ENCODE results near the gene DNMT1.

The DNMT1 gene

DNA sequence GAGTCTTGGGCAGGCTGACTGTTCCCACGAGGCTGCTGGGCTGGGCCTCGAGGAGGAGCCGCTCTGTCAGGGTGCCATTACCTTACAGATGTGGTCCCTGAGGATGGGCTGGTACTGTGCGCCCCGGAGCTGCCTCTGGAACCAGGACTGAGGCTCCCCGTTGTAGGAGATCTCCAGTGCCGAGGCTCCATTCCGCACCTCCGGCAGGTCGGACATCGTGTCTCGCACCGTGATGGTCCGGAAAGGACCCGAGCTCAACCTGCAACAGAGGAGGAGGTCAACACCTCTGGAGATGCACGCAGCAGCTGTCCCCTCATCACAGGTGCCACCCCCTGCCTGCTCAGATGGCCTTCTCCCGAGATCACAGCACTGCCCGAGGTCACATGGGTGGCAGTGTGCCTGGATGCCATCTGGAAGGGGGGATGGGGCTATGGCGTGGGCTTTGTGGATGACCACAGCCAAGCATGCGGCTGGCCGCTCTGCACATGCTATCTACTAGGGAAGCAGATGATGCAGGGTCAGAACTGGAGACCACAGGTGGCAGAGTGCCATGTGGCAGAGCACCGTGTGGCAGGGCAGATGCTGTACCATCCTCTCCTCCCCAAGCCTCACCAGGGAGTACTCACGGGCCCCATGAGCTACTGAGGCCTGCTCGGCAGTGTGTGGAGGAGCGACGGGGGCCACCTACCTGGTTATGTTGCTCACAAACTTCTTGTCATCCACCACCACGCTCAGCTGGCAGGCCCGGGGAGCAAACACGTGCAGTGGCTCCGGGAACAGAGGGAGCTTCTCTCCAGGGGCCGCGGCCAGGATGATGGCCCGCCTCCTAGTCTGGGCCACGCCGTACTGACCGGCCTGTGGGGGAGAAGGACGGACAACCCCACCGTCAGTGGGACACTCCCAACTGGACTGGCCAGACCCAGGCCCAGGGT is 56.7 kb downstream of the DNMT1 start:
- no peak for DNase-seq

DNA sequence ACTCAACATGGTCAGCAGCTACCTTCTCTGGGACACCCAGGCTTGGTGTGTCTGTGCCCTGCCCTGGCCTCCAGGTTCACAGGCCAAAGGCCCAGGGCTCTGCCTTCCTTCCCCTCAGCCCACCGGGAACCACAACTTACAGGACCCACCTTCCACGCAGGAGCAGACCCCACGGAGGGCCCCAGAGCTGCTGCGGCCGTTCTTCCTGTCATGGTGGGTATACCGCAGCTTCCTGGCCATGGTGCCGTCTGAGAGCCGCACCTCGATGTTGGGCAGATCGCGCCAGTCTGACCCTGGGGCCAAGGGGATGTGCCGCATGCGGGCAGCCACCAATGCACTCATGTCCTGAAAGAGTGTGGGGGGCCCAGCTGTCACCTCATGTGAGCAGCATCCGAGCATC is 57.8 kb downstream of the DNMT1 start:
- no peak for DNase-seq

DNA sequence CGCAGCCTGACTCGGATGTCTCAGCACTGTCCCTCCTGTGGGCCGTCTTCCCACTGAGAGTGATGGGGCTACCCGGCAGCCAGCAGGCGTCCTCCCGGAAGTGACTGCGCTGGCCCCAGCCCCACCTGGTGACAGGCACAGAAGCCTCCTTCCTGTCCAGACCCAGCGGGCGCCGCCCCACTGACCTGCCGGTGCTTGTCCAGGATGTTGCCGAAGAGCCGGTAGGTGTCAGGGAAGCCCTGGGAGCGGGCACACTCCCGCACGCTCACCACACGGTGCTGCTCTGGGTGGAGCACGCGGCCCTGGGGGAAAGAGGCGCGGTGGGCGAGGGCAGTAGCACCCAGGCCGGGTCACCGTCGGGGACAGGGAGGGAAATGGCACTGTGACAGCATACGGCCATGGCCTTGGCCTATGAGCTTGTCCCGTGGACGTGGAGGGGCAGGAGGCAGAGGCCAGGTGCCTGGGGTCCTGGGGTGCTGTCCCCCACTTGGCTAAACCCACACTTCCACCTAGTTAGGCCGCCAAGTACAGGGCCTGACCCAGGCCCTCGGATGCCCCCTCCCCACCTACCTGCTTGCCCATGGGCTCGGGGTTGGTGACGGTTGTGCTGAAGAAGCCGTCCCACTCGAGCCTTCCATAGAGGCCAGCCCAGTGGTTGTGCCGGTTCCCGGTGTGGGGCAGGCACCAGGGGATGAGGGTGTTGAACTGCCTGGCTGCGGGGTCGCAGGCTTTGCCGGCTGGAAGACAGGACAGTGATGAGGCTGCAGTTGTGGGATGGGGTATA is 59.0 kb downstream of the DNMT1 start:
- DNase-seq = no peak

DNA sequence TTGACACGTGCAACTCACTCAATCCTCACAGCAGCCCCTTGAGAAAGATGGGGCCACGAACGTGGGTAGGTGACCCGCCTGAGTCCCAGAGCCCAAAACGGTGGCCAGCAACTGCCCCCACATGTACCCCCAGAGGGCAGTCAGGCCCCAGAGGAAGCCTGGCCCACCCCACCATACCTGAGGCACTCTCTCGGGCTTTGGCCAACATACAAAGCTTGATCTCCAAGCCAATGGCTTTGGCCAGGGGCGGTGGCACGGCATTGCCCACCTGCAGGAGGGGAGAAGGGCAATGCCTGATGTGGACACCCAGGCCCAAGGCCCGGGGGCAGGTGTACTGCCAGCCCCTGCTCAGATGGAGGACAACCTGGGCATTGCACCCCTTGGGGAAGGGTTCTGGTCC is 60.7 kb downstream of the DNMT1 start:
- DNase-seq = no peak

DNA sequence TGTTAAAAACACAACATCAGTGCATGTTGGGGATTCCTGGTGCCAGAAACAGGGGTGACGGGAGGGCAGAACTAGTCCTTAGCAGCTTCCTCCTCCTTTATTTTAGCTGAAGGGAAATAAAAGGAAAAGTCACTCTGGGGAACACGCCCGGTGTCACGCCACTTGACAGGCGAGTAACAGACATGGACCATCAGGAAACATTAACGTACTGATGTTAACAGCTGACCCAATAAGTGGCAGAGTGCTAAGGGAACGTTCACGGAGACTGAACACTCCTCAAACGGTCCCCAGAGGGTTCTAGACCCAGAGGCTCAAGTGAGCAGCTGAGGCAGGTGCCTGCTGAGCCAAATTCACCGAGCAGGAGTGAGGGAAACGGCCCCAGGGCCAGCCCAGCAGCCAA is 61.2 kb downstream of the DNMT1 start:
- no peak for DNase-seq

DNA sequence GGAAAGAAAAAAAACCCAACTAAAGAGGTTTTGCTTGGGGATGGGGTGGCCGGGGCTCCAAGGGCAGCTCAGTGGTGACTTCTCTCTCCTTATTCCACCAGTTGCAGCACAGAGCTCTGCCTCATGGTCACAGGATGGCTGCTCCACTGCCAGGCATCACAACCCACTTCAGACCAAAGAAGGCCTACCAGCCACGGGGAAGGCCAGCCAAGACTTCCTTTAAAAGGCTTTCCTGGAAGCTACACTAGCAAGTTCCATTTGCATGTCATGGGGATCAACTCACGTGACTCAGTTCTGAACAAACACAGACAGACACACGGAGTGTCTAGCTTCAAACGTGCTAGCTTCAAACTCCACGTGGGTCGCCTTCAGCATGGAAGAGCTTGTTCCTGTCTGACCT is 61.8 kb downstream of the DNMT1 start:
- DNase-seq = no peak

DNA sequence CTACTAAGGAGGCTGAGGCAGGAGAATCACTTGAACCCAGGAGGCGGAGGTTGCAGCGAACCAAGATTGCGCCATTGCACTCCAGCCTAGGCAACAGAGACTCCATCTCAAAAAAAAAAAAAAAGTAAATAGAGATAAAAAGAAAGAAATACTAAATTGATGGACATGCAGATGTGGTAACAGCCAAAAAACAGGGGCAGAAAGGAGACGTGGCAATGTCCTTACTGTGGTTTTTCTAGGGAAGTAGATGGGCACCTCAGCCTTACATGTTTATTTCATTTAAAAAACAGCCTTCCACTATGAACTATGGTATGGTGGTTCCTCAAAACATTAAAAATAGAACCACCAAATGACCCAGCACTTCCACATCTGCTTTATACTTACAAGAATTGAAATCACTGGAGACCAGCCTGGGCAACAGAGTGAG is 68.5 kb downstream of the DNMT1 start:
- no peak for DNase-seq

DNA sequence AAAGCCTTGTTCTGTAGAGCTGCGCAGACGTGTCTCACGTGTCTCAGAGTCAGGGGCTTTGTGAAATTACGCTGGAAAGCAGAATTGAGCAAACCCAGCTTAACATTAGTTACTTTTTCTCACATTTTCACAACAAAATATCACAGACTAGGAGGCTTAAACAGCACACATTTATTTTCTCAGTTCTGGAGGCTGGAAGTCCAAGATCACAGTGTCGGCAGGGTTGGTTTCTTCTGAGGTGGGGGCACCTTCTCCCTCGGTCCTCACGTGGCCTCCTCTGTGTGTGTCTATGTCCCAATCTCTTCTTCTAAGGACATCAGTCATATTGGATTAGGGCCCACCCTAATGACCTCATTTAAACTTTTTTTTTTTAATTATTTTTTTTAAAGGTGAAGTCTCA is 70.3 kb downstream of the DNMT1 start:
- DNase-seq = no peak

DNA sequence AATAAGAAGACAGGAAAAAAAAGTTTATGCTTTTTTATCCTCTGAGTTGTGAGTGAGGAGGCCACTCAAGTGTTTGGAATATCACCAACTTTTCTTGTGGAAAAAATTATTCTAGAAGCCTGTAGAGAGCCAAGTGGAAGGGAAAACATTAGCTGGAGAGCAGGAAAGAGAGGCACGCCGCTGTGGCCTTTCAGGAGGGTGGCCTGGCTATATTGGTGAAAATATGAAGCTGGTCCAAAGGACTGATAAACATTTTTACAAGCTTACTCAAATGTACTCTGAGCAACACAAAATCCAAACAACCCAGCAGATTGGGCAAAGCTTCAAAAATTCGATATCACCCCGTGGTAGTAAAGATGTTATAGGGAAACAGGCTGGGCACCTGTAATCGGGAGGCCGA is 72.7 kb downstream of the DNMT1 start:
- no peak for DNase-seq

DNA sequence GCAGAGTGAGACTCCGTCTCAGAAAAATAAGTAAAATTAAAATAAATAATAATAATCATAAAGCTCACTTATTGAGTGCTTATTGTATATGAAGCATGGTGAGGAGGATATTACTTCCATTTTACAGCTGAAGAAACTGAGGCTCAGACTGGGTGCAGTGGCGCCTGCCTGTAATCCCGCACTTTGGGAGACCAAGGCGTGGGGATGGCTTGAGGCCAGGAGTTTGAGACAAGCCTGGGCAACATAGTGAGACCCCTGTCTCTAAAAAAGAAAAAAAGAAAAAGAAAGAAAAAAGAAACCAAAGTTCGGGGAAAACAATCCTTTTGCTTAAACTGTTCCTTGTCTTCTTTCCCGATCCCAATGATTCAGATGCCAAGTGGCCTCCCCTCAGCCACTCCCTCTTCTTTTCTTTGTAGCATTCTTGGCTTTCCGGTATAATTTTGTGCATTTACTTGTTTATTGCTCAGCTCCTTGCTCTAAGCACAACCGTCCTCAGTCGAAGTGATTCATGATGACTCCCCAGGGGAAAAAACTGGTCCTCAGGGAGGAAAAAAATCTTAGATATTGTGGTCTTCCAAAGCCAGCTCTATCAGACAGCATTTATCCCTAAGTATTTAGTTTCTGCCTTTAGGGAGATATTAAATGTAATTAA is 74.1 kb downstream of the DNMT1 start:
- no peak for DNase-seq

DNA sequence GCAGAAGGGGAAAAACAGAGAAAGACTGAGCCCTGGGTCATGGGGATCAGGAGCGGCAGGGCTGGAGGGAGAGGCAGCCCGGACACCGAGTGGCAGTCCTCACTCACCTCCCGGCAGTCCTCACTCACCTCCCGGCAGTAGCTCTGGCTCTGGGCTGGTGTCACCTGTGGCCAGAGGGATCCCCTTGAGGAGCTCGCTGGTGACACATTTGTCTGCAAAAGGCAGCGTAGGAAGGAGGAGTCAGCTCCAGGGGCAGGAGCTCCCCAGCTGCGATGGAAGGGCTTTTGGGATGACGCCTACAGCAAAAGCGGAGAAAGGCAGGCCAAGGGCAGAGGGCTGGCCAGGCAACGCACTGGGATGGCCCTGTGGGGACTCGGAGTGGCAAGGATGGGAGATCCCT is 75.8 kb downstream of the DNMT1 start:
- DNase-seq = no peak

DNA sequence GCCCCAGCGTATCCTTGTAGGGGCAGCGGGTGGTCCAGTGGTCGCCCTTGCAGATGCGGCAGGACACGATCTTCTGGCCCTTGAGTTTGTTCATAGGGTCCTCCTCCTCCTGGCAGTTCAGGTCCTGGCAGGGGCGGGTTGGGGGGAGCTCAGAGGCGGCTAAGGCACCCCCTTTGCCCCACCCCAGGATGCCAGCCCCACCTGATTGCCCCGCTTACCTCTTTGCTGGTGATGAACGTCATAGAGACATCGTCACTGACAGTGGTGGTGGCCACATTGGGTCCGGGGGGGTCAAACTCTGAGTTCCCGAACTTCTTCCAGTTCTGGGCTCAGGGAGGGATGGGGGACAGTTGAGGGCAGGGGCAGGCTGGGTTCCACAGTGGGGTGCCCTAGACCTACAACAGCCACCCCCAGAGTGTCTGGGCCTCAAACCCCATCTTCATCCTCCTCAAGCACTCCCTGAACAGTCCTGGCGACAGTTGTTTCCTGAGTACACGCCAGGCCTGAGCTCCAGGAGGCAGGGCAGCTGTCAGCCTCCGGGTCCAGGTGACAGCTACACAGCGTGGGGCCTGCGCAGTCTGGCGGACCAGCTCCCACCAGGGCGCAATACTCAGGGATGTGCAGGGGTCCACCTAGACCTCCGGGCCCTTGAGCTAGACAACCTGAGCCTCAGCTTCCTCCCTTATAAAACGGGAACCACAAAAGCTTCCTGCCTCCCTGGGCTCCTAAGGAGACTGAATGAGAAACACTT is 77.7 kb downstream of the DNMT1 start:
- DNase-seq = no peak

DNA sequence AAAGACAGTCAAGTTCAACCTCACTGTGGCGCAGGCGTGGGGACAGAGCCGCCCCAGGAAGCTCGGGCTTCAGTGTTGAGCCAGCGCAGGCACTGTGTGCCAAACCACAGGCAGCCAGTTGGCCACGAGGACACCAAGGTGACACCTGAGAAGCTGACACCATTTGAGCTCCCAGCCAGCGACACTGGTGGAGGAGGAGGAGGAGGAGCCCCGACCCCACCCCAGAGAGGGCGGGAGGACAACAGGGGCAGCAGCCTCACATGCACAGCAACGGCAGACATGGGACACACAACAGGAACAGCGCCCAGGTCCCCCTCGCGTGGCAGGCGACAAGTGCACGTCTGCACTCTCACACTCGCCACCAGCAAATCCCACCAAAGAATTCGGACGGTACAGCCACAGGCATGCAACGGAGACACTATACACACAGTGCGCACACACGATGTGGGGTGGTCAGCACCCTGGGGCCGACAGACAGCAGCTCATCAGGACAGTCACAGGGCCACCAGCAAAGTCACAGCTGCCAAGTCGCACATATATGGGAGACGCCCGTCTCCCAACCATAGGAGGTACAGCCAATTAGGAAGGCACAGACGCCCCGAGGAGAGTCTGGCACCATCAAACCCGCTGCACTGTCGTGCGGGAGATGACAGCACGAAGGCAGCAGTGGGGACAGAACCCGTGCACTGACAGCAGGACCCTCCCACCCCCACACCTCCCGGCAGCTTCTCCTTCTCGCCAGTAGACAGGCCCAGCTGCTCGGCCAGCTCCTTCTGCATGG is 78.5 kb downstream of the DNMT1 start:
- DNase-seq = no peak

DNA sequence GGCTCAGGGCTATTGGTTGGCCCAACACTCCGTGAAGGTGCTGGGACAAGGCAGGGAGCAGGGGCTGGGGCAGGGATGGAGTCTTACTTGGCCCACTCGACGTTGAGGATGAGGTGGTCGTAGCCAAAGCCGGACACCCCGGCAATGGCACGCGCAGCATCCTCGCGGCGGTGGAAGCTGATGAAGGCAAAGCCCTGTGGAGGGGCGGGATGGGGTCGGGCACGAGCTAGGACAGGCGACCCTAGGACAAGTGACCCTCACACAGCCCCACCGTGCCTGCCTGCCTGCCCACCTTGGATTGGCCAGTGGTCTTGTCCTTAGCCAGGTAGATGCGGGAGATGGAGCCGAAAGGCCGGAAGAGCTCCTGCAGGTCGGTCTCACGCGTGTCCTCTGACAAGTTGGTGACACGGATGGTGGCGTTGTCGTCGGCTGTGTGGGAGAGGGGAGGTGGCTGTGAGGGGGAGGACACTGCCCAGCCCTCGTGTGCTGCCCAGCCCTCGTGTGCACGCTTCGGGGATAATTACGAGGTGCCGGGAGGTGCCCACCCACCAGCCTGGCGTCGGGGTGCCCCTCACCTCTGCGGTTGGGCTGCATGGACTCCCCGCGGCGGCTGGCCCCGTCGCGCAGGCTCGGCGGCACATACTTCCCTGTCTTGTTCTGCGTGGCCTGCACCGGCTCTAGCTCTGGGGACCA is 79.2 kb downstream of the DNMT1 start:
- no peak for DNase-seq

DNA sequence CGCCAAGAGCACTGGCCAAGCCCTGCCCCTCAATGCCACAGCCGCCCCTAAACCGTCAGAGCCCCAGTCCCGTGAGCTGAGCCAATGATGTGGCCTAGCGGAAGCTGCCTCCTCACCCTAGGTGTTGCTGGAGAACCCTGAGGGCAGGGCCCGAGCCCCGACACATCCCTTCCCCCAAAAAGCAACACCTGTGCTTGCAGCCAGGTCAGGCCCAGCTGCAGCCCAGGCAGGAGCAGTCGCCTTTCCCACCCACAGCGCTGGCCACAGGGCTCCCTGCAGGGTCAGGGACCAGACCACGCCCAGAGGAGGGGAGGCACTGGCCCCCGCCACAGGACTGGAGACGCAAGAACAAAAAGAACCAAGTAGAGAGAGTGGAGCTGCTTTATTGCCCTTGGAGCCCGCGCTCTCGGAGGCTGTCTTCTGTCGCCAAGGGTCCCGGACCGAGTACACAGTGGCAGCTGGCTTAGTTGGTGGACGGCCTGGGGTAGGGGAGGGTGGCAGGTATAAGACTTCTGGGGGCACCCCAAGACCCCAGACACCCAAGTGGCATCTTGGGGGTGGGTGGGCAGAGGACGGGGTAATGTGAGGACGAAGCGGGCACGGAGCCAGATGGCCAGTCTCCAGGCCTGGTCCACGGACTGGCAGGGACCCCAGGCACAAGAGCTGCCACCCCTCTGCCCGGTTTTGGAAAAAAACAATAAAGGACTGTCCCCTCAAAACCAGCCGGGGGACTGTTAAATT is 79.9 kb downstream of the DNMT1 start:
- DNase-seq = no peak

DNA sequence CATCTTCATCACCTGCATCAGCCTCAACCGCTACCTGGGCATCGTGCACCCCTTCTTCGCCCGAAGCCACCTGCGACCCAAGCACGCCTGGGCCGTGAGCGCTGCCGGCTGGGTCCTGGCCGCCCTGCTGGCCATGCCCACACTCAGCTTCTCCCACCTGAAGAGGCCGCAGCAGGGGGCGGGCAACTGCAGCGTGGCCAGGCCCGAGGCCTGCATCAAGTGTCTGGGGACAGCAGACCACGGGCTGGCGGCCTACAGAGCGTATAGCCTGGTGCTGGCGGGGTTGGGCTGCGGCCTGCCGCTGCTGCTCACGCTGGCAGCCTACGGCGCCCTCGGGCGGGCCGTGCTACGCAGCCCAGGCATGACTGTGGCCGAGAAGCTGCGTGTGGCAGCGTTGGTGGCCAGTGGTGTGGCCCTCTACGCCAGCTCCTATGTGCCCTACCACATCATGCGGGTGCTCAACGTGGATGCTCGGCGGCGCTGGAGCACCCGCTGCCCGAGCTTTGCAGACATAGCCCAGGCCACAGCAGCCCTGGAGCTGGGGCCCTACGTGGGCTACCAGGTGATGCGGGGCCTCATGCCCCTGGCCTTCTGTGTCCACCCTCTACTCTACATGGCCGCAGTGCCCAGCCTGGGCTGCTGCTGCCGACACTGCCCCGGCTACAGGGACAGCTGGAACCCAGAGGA is 80.6 kb downstream of the DNMT1 start:
- DNase-seq = peak in 1 of 2 experiments; percentile 15

DNA sequence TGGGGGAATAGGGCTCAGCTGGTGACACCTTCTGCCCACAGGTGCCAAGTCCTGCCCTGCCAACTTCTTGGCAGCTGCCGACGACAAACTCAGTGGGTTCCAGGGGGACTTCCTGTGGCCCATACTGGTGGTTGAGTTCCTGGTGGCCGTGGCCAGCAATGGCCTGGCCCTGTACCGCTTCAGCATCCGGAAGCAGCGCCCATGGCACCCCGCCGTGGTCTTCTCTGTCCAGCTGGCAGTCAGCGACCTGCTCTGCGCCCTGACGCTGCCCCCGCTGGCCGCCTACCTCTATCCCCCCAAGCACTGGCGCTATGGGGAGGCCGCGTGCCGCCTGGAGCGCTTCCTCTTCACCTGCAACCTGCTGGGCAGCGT is 81.2 kb downstream of the DNMT1 start:
- no peak for DNase-seq

DNA sequence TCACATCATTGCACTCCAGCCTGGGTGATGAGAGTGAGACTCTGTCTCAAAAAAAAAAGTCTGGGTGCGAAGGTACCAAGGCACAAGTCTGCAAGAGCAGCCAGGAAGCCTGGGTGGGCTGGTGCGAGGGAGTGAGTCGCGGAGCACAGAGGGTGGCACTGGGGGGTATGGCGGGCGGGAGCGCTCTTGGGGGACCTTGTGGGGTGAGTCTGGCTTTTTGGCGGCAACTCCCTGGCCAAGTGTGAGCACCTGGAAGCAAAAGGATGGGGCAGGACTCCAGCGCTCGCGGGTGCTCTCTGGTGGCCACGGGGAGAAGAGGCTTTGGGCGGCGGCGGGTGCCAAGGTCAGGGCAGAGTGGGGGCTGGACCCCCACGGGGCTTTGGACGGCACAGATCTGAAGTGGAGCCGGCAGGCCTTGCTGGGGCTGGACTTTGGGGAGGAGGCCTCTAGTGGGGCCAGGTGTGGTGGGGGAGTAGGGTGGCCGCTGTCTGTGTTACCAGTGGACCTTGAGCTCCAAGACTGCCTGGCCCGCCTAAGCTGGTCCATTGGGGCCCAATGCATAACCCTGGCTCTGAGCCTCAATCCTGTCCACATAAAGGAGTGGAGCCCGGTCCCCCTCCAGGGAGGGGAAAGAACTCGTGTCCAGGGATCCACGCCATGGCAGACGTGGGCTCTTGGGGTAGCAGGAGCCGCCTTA is 81.7 kb downstream of the DNMT1 start:
- DNase-seq = peak; percentile 43 to 57

DNA sequence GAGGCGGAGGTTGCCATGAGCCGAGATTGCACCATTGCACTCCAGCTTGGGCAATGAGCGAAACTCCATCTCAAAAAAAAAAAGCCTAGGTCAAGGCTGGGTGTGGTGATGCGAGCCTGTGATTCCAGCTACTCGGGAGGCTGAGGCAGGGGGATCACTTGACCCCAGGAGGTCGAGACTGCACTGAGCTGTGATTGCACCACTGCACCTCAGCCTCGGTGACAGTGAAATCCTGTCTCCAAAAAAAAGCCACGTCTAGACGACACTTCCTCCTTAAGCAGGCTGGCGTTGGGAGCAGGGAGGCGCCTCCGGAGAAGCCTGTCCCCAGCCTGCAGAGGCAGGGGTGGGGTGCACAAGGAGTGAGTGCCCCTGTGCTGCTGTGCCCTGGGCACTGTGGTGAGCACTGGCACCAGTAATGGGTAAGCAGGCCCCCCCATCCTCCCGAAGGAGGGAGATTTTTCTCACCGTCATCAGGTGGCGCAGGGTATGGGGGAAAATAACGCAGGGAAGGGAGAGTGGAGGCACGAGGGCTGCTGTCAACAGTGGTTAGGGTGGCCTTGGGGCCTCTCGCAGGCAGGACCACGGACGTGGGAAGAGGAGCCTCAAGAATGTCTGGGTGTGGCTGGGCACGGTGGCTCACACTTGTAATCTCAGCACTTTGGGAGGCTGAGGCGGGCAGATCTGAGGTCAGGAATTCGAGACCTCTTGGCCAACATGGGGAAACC is 82.6 kb downstream of the DNMT1 start:
- no peak for DNase-seq

All from SHP77 (cell line).